Duodenal mucosa (tissue), 2 donors: Measurements from ENCODE around the gene C3orf18.

Experiments
- H3K27ac ChIP-seq: one replicate; pipeline ENCODE4 v1.7.0; 2013; ENCODE audit warnings: low read depth, low read length
- H3K27me3 ChIP-seq, 2 donors: one replicate each; pipeline ENCODE4 v1.7.0; 2013; ENCODE audit warnings: low read length in 2 of 2, control low read depth in 1 of 2; ENCODE audit not compliant: insufficient read depth in 2 of 2, control insufficient read depth in 1 of 2
- H3K36me3 ChIP-seq, 2 donors: one replicate each; pipeline ENCODE4 v1.7.0; 2013; ENCODE audit warnings: low read length in 2 of 2, control low read depth in 1 of 2; ENCODE audit not compliant: insufficient read depth in 2 of 2, control insufficient read depth in 1 of 2
- H3K4me1 ChIP-seq, 2 donors: one replicate each; pipeline ENCODE4 v1.7.0; 2013; ENCODE audit warnings: low read length in 2 of 2, control low read depth in 1 of 2; ENCODE audit not compliant: insufficient read depth in 2 of 2, control insufficient read depth in 1 of 2
- H3K4me3 ChIP-seq, 2 donors: one replicate each; pipeline ENCODE4 v1.7.0; 2013; ENCODE audit warnings: low read length in 2 of 2, low read depth in 1 of 2
- H3K9ac ChIP-seq, 2 donors: one replicate each; pipeline ENCODE4 v1.7.0; 2013; ENCODE audit warnings: low read length in 2 of 2, low read depth in 1 of 2
- H3K9me3 ChIP-seq, 2 donors: one replicate each; pipeline ENCODE4 v1.7.0; 2013; ENCODE audit warnings: low read length in 2 of 2, control low read depth in 1 of 2; ENCODE audit not compliant: control insufficient read depth in 1 of 2

Gene C3orf18

DNA sequence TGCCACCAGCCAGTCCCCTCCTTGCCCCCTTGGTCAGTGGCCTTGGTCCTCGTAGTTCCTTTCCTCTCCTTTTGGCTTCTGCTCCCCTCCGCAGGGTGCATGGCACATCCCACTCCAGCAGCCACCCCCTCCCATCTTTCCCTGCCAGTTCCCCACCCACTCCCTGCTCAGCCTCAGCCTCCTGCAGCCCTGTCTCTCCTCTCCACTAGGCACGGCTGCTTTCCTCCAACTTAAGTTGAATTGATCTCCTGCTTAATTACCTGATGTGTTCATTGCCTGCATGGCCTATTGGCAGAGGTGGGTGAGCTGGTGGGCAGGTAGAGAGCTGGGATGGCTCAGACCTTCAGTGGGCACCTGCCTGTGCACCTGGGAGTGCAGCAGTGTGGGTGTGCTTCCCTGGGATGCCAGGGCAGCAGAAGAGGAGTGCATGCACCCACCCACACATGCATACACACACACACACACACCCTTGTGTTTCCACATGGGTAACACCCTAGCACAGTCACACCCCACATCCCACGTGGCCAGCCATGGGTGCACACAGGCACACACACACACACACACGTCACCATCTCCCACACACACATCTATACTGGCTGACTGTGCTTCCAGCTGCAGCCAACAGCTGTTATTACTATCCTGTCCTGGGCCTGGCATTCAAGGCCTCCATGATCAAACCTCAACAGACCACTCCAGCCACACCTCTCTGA lies 30.9 kb downstream of the C3orf18 start:
- Histone ChIP-seq H3K36me3 (no peaks in the 10 kb centered on the region), H3K9me3 (no peaks in the 10 kb centered on the region), H3K27ac (no peak overlapping the region), H3K27me3 (peaks cover 4 to 5% of the 10 kb centered on the region in 2 donors), H3K9ac (no peak overlapping the region), H3K4me3 (no peak overlapping the region), H3K4me1 (no peaks in the 10 kb centered on the region)

DNA sequence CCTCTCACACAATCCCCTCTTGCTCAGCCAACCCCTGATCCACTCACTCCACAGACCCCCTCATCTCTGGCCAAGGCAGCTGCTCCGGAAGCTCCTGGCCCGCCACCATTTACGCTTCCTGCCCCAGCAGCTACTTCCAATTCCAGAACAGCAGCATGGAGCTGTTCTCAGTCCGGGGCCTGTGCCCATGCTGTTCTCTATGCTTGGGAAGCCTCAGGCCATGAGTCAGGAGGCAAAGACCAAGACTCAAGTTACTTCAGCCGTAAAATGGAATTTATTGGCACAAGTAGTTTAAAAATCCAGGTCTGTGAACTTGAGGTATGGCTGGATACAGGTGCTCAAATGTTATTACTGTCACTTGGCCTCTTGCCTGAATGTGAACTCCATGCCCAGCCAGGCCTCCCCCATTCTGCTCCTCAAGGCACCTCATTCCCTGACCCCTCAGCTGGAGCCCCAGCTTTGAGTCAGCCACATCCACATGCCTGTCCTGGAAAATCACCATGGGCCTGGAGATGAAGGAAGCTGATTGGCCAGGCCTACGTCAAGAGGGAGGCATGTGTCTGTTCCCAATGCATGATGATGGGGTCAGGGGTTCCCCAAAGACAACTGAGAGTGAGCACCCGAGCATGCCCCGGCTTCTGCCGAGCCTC lies 32.7 kb downstream of the C3orf18 start:
- Histone ChIP-seq H3K36me3 (no peaks in the 10 kb centered on the region), H3K9me3 (no peaks in the 10 kb centered on the region), H3K4me1 (no peaks in the 10 kb centered on the region), H3K27me3 (peaks cover 9 to 16% of the 10 kb centered on the region in 2 donors), H3K4me3 (no peak overlapping the region), H3K27ac (no peak overlapping the region), H3K9ac (no peak overlapping the region)

DNA sequence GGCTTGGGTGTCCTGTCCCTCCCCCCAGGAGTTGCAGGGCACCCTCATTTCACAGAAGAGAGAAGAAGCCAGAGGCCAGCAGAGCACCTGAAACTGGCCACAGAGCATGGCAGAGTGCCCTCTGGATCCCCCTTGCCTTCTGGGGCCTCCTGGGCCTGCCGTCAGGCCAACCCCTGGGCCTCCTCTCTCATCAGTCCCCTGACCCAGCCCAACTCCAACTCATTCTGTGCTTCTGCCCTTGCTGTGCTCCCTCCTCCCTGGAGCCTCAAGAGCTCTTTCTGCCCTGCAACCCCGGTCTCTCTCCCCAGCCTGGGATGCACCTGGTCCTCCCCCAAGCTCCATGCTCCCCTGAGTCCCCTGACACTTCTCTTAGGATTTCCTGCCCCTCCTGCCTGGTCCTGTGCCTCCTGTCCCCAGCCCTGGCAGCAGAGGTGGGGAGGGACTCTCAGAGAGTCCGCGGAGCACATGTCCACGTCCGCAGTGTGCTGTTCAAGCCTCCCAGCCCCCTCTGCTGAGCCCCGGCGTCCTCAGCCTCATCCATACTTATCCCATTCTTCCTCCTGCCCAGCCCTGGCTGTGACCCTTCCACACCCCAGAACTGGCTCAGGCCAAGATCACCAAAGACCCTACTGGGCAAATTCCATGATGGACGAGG lies 33.6 kb downstream of the C3orf18 start:
- Histone ChIP-seq H3K4me1 (no peaks in the 10 kb centered on the region), H3K4me3 (no peak overlapping the region), H3K9ac (no peak overlapping the region), H3K36me3 (no peaks in the 10 kb centered on the region), H3K9me3 (no peaks in the 10 kb centered on the region), H3K27me3 (peaks cover 9 to 16% of the 10 kb centered on the region in 2 donors), H3K27ac (no peak overlapping the region)

DNA sequence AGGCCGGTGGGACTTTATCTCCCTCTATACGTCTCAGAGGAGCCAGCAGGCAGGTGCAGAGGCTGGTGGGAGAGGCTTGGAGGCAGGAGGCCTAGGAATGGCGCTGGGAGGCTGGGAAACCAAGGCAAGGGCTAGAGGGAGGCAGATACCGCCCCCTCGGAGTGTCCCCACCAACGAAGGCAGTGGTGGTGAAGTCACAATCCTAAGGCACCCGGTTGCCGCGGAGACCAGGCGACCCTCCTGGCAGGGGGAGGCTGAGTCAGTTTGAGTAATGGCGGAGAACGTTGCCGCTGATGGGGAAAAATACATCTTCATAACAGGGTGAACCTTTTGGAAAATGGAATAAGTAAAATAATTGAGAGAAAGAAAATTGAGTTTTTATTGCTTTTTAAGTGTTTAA lies 34.2 kb downstream of the C3orf18 start:
- no peak overlapping the region for H3K4me3 ChIP-seq
- H3K4me1 ChIP-seq: no peaks in the 10 kb centered on the region
- no peaks in the 10 kb centered on the region for H3K9me3 ChIP-seq
- no peaks in the 10 kb centered on the region for H3K36me3 ChIP-seq
- peaks cover 9 to 16% of the 10 kb centered on the region in 2 donors for H3K27me3 ChIP-seq
- no peak overlapping the region for H3K27ac ChIP-seq
- no peak overlapping the region for H3K9ac ChIP-seq

DNA sequence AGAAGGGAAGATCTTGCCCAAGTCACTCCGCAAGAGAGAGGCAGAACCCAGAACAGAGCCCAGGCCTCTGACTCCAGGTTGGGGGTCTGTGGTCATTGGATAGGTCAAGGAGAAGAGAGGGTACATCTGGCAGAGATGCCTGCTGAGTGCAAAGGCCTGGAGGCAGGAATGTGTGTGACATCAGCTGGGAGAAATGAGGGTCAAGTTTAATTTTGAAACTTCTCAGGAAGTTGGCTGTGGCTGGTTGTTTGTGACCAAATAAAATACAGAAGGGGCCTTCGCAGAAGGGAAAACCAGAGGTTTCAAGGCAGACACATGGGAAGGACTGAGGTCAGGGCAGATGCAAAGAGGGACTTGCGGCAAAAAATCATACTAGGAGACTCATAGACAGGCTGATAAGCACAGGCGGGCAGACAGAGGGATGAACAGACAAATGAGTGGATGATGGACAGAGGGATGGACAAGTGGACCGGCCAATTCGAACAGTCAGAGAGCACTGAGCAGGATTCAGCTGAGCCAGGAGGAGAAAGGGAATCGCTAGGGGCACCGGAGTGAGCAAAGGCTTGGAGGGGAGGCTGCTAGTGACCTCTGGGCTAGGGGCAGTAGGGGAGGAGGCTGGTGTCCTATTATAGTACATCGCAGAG lies 35.4 kb downstream of the C3orf18 start:
- Histone ChIP-seq H3K4me3 (no peak overlapping the region), H3K4me1 (no peaks in the 10 kb centered on the region), H3K27ac (no peak overlapping the region), H3K9me3 (no peaks in the 10 kb centered on the region), H3K36me3 (no peaks in the 10 kb centered on the region), H3K9ac (no peak overlapping the region), H3K27me3 (peaks cover 9 to 14% of the 10 kb centered on the region in 2 donors)

DNA sequence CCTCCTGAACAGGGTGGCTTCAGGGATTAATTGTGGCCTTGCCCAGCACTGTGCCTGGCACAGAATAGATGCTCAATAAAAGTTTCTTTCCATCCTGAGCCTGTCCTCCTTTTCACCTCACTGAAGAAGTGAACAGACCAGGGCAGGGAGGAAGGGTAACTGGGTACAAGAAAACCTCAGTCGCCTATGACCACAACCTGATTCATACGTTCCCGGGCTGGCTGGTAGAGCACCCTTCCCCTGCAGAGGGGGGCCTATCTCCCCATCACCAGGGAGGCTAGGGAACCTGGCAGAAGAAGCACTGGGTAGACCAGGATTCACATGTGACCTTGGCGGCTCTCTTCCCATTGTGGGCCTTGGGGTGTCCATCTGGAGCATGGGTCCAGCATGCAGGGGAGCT lies 36.3 kb downstream of the C3orf18 start:
- peaks cover 0 to 2% of the 10 kb centered on the region in 2 donors for H3K4me1 ChIP-seq
- H3K9ac ChIP-seq: no peak overlapping the region
- no peak overlapping the region for H3K27ac ChIP-seq
- H3K27me3 ChIP-seq: peaks cover 5 to 12% of the 10 kb centered on the region in 2 donors
- no peaks in the 10 kb centered on the region for H3K9me3 ChIP-seq
- H3K36me3 ChIP-seq: no peaks in the 10 kb centered on the region
- H3K4me3 ChIP-seq: no peak overlapping the region

DNA sequence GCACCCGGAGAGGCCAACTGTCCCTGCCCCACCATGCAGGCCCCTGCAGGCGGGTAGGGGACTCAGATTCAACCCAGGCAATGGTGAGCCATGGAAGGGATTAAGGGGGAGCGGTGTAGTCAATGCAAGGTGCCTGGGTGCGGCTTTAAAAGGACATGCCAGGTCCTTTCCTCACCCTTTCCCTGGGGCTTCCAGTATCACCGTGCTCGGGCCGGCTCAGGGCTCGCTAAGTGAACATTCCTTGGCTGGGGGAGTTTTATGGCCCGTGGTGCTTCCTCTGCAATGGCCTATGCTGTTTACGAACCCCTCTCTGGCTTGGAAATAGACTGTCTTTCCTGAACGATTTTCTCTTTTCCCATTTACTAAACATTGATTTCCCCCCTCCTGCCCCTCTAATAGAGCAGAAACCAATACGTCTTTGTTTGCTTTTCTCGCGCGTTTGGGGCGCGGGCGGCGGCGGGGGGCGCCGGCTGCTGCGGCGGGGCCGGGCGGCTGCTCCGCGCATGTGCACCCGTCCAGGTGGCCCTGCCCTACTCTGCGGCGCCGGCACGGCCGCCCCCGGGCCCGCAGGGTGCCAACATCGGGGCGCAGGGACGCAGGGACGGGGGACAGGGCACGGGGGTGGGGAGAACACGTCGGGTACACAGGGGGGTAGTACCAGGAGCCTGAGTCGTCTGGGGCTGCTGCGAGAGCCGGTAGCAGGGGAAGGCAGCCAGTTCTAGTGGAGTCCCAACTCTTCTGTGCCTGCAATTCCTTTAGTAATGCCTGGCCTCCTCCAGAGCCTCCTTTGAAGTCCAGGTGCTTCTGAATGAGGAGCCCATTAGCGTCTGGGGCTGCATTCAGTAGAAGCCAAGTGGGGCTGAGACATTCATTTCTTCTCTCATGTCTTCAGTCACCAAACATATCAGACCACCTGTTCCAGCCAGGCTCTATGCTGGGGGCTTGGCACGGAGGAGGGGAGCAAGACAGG lies 37.3 kb downstream of the C3orf18 start:
- Histone ChIP-seq H3K27me3 (peaks cover 5 to 12% of the 10 kb centered on the region in 2 donors), H3K9me3 (no peaks in the 10 kb centered on the region), H3K9ac (no peak overlapping the region), H3K36me3 (no peaks in the 10 kb centered on the region), H3K4me1 (peaks cover 0 to 11% of the 10 kb centered on the region in 2 donors), H3K27ac (no peak overlapping the region), H3K4me3 (no peak overlapping the region)

DNA sequence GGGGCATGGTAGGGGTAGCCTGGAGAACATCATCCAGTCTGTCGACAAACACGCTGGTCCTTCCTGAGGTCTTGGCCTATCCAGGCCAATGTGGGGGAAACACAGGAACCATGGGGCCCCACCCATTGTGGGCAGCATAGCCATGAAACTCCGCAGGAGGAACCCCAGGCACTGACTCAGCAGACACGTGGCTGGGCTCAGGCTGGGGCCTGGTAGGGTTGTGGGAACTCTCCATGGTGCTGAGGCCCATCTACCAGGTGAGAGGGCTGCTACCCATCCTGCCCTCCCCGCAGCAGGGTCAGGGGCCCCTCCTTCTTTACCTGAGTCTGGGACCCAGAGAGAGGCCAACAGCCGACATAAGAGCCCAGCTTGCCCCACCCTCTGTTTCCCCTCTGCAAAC lies 41.6 kb downstream of the C3orf18 start:
- Histone ChIP-seq H3K36me3 (no peaks in the 10 kb centered on the region), H3K9me3 (no peaks in the 10 kb centered on the region), H3K4me3 (no peak overlapping the region), H3K9ac (no peak overlapping the region), H3K27ac (no peak overlapping the region), H3K4me1 (peaks cover 0 to 13% of the 10 kb centered on the region in 2 donors), H3K27me3 (peaks cover 1 to 5% of the 10 kb centered on the region in 2 donors)

DNA sequence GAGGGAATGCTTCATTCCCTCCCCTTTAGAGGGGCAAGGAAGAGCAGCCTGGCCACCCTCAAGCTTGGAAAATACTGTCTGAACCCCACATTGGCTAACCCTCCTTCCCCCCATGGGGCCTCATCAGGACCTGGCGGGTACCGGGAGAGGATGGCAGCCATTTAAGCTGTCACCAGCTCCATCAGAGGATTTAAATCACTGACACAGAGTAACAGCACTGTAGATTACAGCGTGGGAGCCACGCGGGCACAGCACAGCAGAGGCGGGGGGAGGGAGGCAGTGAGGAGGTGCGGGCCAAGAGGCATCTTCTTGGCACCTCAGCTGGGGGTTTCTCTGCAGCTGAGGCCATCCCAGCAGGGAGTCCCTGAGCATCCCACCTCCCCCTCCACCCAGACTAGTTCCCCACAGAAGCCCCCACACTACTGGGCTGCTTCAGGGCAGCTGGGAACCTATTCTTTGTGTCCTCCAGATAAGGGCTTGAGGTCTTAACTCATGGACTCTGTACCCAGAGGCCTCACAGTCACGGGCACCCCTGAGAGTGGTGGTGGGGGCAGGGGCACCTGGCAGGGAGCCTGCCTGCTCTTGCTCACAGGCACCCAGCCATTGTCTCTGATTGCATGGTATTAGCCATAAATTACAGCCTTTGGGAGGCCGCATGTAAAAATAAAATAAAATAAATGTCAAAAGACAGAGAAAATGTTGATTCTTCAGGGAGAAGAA lies 42.2 kb downstream of the C3orf18 start:
- no peaks in the 10 kb centered on the region for H3K36me3 ChIP-seq
- no peak overlapping the region for H3K9ac ChIP-seq
- peaks cover 0 to 13% of the 10 kb centered on the region in 2 donors for H3K4me1 ChIP-seq
- no peaks in the 10 kb centered on the region for H3K9me3 ChIP-seq
- H3K27ac ChIP-seq: no peak overlapping the region
- no peak overlapping the region for H3K4me3 ChIP-seq
- H3K27me3 ChIP-seq: no peaks in the 10 kb centered on the region
